Hepatocyte (in vitro differentiated cells): ENCODE data around the gene CREB3.

ENCODE experiments used
- CTCF ChIP-seq: fragments of 200-600 bp; sonication (generic); IDR thresholded peaks from 2 replicates; pipeline ENCODE4 v1.5.1; 2016; ENCODE audit warnings: antibody characterized with exemption, mild to moderate bottlenecking; ENCODE audit not compliant: poor library complexity
- EZH2 ChIP-seq: fragments of 200-600 bp; sonication (generic); IDR thresholded peaks from 2 replicates; pipeline ENCODE4 v1.6.1; 2016; ENCODE audit warnings: antibody characterized with exemption, mild to moderate bottlenecking, borderline replicate concordance
- EZH2phosphoT487 ChIP-seq: fragments of 200-600 bp; sonication (generic); IDR thresholded peaks from one replicate; pipeline ENCODE4 v1.6.1; 2018; ENCODE audit warnings: antibody characterized with exemption, mild to moderate bottlenecking, low read depth, moderate library complexity; ENCODE audit not compliant: unreplicated experiment, severe bottlenecking

- no peak for TF ChIP-seq CTCF
- no peak for TF ChIP-seq EZH2
- TF ChIP-seq EZH2phosphoT487 = no peak
Observed at GRCh38 chr9:35760651-35761050, 28.2 kb downstream of the CREB3 start.
